Activated T-helper 1 cell treated with anti-CD3 and anti-CD28 coated beads, Interleukin-2, amount 50 U/mL, for 16 hours (primary cell): ENCODE measurements around the gene TMEM205.

Experiments
- DNase-seq, 2 donors: peaks; one replicate each; pipeline ENCODE4 v3.0.0-alpha.2; 2020; ENCODE audit warnings: low read depth in 1 of 2, low spot score in 1 of 2

Gene TMEM205

DNA sequence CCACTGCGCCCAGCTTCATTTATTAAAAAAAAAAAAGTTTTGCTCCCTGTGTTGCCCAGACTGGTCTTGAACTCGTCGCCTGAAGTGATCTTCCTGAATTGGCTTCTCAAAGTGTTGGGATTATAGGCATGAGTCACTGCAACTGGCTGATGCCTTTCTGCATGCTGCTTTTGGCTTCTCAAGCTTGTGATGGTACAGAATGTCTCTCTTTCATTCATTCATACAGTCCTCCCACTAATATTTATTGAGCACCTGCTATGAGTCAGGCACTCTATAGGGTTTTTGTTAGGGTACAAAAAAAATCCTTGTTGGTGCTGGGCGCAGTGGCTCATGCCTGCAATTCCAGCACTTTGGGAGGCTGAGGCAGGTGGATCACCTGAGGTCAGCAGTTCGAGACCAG is 41.1 kb downstream of the TMEM205 start:
- DNase-seq, result no peak

DNA sequence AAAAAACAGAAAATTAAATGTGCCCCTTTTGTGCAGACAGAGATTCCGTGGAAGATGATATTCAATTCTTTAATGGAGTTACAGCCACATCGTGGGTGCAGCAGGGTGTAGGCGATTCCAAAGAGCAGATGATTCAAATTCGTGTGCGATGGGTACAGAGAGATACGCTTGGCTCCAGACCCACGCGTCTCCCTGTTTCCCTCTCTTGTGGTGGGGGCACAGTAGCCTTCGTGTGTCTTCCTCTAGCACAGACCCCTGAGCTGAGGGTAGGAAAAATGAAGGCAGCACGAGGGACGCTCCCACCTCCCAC is 45.3 kb downstream of the TMEM205 start:
- no peak for DNase-seq

DNA sequence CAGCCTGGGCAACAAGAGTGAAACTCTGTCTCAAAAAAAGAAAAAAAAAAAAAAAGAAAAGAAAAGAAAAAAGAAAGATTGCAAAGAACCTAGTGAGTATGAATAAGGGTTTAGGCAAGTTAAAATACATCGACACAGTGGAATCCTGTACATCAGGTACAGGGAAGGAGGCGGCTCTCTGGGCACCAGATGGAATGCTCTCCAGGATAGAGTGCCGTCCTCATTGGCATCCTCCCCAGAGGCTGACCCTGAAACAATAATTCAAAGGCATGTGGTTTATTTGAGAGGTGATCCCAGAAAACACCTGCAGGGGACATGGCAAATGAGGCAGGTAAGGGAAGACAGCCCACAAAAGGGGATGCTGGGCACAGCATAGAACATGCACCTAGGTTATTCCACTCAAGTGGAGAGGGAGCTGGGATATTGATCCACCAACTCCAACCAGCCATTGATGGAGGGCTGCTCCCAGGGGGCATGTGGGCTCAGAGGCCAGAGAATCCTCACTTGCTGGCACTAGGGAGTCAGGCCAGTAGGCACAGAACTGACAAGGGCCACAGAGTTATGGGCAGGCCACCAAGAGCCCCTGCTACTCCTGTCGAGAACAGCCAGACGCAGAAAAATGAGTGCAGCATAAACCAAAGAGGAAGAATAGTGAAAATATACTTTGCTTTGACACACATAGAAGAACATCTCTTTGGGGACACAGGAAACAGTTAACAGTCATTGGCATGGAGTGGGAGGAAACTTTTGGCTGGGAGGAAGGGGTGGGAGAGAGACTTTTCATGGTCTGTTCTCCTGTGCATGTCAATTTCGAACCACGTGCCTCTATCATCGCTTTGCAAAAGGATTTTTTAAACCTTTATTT is 45.9 kb downstream of the TMEM205 start:
- no peak for DNase-seq

DNA sequence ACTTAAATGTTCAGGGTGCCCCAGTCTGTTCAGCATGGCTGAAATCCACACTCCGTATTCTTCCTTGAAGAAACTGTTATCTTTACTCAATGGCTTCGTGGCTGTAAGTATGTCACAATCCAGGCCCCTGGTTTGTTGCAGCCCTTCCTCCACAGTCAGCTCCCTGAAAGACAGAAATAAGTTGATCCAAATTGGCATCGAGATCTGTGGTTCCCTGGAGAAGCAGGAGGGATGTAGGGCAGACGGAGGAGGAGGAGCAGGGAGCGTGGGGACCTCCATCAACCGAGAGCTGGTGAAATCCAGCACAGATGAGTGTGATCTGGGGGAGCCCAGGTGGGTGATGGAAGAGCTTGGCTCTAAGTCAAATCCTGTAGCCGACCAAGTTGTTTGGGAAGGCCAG is 49.8 kb downstream of the TMEM205 start:
- DNase-seq, result no peak

DNA sequence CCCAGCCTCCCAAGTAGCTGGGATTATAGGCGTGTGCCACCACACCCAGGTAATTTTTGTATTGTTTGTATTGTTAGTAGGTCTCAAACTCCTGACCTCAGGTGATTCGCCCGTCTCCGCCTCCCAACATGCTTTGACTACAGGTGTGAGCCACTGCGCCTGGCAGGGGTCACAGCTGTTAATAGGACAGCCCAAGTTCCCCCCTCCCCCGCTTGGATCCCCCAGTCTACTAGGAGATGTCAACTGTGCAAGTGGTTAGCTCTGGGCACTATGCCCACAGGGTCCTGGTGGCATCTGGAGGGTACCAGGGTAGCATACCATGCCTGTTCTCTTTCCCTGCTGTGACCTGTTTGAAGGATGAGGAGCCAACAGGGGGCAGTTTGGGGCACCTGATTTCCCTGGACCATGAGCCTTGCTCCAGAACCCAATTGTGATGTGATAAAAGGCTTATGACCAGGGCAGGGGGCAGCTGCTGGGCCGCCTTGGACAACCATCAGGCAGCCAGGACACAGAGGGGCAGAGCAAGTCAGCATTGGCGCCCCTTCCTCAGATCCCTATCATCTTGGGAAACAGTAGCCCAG is 50.3 kb downstream of the TMEM205 start, which contains the start of gene TSPAN16:
TSS of gene TSPAN16 (plus strand) at position 496 of the 581 bp plus-strand sequence. CDS start 138 bp downstream, outside the sequence.
- no peak for DNase-seq

DNA sequence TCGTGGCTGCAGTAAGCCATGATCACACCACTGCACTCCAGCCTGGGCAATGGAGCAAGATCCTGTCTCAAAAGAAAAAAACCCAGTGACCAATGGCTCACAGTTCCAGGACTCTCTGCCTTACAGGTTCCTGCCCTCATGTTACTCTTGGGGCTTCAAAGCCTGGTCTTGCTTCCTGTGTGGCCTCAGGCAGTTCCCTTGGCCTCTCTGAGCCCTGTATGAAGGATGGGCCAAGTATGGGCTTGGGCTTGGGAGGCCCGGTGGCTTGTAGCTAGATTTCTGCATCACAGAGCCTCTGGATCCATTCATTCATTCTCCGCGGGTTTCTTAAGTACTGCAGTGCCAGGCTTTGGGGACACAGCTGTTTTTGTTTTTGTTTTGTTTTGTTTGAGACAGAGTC is 50.9 kb downstream of the TMEM205 start:
- DNase-seq, result no peak

DNA sequence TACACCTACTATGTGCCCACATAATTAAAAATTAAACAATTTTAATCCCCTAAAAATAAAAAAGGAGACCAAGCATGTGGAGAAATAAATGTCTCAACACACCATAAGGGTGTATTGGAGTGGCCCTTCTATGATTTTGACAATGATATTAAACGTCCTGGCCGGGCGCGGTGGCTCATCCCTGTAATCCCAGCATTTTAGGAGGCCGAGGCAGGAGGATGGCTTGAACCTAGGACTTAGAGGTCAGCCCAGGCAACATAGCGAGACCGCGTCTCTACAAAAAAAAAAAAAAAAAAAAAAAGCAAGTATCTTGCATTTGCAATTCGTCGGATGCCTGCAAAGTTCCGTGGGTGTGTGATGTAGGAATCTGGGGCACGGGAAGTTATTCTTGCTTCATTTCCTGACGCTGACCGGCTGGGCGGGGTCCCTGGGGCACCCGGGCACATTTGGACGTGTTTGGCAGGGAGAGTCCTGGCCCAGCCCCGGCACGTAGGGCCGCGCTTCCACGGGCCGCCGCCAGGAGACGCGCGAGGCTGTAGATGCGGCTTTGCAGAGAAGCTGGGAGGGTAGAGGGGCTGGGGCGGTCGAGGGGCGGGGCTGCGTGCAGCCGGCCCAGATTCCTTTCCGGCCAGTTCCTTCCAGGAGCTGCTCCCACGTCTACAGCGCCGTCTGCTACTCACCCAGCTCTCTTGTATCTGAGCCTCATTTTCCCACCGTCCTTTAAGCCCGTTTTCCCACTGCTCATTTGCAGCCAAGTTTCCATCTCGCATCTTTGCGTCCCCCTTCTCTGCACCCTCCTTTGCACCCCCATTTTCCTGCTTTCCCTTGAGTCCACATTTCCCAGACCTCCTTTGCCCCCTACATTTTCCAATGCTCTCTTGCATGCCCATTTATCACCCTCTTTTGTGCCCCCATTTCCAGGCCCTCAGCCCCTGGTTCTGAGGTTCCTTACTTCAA is 52.4 kb downstream of the TMEM205 start:
- DNase-seq, result peak; percentile 55 to 63
